Hematopoietic multipotent progenitor cell treated with erythropoietin and hydrocortisone succinate and interleukin-3 and kit ligand, for 17 days (in vitro differentiated cells): Measurements from ENCODE around the gene STAT4.

Source experiments
- DNase-seq: peaks from one replicate; pipeline ENCODE4 v3.0.0-alpha.2; 2015; ENCODE audit warnings: low spot score

Gene STAT4

DNA sequence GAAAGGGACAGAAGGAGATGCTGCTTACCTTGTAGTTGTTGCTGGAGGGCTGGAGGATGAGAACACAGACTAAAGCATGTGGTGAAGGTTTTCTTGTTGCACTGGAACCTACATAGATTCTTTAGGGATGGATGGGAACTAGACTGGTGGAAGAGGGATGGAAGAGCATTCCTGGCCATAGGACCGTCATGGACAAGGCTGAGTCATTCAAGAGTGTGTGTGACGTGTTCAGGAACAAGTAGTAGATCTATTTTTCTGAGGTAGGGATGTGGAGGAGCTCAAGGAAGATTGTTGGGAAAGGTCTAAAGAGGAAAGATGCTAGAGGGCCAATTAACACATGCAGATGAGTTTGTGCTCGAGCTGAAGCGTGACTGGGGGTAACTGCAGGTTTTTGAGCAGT lies 6.6 kb downstream of the STAT4 start:
- no peak for DNase-seq

- no peak for DNase-seq
Measured at GRCh38 chr2:191143791-191144190, 7.0 kb downstream of the STAT4 start.

DNA sequence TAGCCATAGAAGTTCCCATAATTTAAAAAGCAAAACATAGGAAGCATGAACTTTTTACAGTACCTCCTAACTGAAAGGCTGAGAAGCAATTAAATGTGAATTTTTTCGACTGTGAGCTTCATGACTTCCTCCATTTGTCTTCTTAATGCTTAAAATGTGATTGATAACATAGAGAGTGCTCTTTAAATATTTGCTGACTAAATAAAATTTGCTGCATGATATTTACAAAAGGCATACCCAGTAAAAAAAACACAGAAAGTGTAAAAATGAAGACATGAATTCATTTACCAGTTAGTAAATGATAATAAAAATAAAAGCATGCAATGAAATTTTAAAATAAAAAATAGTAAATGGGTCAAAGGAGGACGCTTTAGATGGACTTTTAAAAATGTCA lies 21.9 kb downstream of the STAT4 start:
- DNase-seq: no peak

GRCh38 chr2:191128172-191128910 lies 22.5 kb downstream of the STAT4 start:
- no peak for DNase-seq

GRCh38 chr2:191127235-191127634 lies 23.6 kb downstream of the STAT4 start:
- no peak for DNase-seq

- DNase-seq: no peak
Measured at GRCh38 chr2:191126386-191127085, 24.3 kb downstream of the STAT4 start.

- DNase-seq: no peak
Measured at GRCh38 chr2:191125646-191126045, 25.1 kb downstream of the STAT4 start.

- no peak for DNase-seq
Measured at GRCh38 chr2:191122638-191123294, 28.0 kb downstream of the STAT4 start.

- DNase-seq: no peak
Measured at GRCh38 chr2:191117341-191117740, 33.5 kb downstream of the STAT4 start.

DNA sequence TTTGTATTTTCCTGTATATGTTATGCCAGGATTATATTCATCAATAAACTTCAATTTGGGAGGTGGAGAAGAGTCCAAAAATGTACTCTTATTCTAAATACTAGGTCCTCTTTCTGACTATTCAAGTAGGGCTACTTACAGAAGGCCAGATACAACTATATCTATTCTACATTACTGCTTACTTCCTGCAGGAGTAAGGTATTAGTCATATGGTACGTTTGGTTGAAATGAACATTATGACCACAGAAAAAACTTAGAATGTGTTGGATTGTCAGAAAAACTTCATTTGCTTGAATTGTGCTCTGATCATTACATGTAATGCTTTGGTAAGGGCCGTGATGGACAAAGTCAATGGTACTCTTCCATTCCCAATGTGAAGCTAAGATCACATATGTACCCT lies 35.0 kb downstream of the STAT4 start:
- no peak for DNase-seq

DNA sequence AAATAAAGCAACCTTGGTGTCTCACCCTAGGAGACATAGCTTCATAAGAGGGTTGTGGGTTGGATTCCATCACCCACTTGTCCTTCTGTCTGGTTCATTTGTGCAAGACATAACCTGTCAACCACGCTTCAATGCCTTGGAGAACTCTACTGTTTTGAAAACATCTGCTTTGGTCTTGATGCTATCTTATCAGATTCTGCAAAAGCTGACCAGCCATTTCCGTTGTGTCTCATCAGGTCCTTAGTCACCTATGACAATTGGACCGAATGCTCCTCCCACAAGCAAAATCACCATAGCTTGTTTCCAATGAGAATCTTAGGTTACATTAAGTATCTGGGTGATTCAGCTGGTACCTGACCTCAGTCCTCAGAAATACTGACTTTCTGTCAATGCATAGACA lies 35.4 kb downstream of the STAT4 start:
- DNase-seq: no peak

- DNase-seq: no peak
Measured at GRCh38 chr2:191114403-191114886, 36.3 kb downstream of the STAT4 start.

DNA sequence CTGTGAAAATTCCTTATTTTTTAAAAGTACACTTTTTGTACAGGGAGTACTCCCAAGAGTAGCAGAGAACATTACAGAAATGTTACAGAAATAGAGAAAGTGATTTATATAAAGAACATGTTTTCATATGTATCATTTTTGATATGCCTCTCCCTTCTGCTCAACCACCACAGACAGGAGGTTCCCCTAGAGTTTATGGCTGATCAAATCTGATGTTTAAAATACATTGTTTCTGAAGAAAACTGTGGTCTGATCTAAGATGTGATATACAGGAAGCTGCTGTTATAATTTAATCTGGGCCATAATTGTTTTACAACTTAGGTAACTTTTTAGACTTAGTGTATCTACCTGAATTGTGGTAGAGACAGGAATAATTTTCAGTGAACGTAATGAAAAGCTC lies 37.0 kb downstream of the STAT4 start:
- DNase-seq: no peak

DNA sequence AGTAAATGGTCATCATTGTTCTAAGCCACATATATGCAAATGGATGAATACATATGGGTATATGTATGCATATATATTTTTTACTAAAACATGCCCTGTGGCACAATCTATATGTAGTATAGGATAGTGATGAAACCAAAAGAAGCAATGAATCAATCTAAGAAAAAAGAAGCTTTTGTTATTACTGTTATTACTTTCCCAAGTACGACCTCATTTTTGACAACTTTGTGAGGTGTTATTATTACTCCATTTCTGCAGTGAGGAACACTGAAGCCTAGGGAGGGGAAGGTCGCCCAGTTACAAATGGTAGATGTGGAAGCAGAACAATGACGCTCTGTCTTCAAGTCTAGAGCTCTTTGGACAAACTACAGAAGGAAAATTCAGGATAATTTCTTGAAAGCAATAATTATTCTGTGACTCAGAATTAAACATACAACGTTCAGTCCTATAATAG lies 38.3 kb downstream of the STAT4 start:
- DNase-seq: no peak

DNA sequence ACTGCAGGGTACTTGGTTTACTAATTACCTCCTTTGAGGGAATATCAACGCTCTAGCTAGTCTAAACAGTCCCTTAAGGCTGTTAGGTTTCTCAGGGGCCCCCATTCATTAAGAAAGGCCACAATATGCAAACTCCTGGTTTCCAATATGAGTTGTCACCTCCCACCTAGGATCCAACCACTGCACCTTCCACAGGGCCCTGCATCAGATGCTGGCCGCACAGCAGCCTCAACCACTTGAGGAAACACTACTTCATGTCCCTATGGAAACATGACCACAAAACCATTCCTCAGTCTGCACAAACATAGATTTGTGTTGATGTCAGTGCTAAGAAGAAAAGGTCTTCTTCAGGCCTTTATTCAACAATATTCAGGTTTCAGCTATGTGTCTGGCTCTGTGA lies 40.9 kb downstream of the STAT4 start:
- no peak for DNase-seq

- no peak for DNase-seq
Measured at GRCh38 chr2:191108331-191108730, 42.5 kb downstream of the STAT4 start.

GRCh38 chr2:191105082-191105481 lies 45.7 kb downstream of the STAT4 start:
- DNase-seq: no peak

- DNase-seq: no peak
Measured at GRCh38 chr2:191103774-191104173, 47.0 kb downstream of the STAT4 start.

DNA sequence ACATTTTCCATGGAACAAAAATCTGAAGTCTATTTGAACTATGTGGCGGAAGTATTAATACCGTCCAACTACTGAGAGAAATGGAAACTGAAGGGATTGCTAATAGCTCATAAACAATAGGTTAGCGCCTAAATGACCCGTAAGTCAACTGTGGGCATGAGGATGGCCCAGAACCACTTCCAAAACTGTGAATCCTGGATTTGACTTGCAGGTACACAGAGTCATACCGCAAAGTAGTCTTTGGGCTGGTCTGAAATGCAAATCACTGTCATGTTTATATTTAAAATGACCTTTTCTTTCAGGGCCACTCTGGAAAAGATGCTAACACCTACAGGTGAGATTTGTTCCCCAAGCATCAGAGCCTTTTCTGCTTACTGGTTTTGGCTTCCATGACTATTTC lies 50.6 kb downstream of the STAT4 start:
- DNase-seq: no peak

- DNase-seq: no peak
Measured at GRCh38 chr2:191087311-191087710, 63.5 kb downstream of the STAT4 start.

DNA sequence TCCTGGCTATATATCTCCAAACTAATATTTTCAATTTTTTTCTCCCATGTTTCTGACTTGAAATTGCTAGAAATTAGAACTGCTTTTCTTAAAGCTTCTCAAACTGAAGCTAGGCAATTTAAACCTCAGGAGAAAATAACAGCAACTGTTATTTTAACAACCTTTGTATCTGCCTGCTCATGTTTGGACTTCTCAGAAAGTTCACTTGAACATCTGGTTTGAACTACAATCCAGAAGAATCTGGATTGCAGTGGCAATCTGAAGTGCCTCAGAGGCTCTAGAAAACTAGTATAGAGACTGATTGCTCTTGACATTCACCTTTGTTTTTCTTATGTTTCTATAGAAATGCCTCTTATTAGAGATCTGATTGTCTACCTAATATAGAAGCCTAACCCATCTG lies 64.1 kb downstream of the STAT4 start:
- no peak for DNase-seq

GRCh38 chr2:191083540-191083939 lies 67.3 kb downstream of the STAT4 start:
- no peak for DNase-seq

GRCh38 chr2:191082321-191082720 lies 68.5 kb downstream of the STAT4 start:
- DNase-seq: no peak
